MM.1S (cell line): Measurements from ENCODE around the gene BMPR2.

Source experiments
- DNase-seq: peaks from one replicate; pipeline ENCODE4 v3.0.0-alpha.2; 2015
- H2AFZ ChIP-seq: fragments of 300-600 bp; sonication (generic); 2 replicates; pipeline ENCODE4 v1.6.0; 2016; ENCODE audit warnings: antibody characterized with exemption, low read length
- H3F3A ChIP-seq: fragments of 300-600 bp; sonication (generic); 2 replicates; pipeline ENCODE4 v1.6.1; 2016; ENCODE audit warnings: mild to moderate bottlenecking, antibody characterized with exemption, low read length, moderate library complexity, mixed read lengths; ENCODE audit not compliant: insufficient read depth
- H3K27ac ChIP-seq: fragments of 300-600 bp; sonication (generic); 2 replicates; pipeline ENCODE4 v1.5.1; 2016; ENCODE audit warnings: mild to moderate bottlenecking, low read length
- H3K27me3 ChIP-seq: fragments of 300-600 bp; sonication (generic); replicated peaks from 2 replicates; pipeline ENCODE4 v1.6.0; 2016; ENCODE audit warnings: low read length; ENCODE audit not compliant: insufficient read depth
- H3K36me3 ChIP-seq: fragments of 300-600 bp; sonication (generic); replicated peaks from 2 replicates; pipeline ENCODE4 v1.6.1; 2016; ENCODE audit warnings: mild to moderate bottlenecking, low read length, mixed read lengths; ENCODE audit not compliant: insufficient read depth
- H3K4me1 ChIP-seq: fragments of 300-600 bp; sonication (generic); 2 replicates; pipeline ENCODE4 v1.6.1; 2016; ENCODE audit warnings: low read length, mixed read lengths
- H3K4me2 ChIP-seq: fragments of 300-600 bp; sonication (generic); 2 replicates; pipeline ENCODE4 v1.6.0; 2016; ENCODE audit warnings: low read depth, low read length
- H3K4me3 ChIP-seq: fragments of 300-600 bp; sonication (generic); 2 replicates; pipeline ENCODE4 v1.5.1; 2016; ENCODE audit warnings: low read length, mixed read lengths
- H3K79me2 ChIP-seq: fragments of 300-600 bp; sonication (generic); 2 replicates; pipeline ENCODE4 v1.6.1; 2016; ENCODE audit warnings: mixed run types, low read length, mixed read lengths
- H3K9ac ChIP-seq: fragments of 300-600 bp; sonication (generic); 2 replicates; pipeline ENCODE4 v1.6.1; 2016; ENCODE audit warnings: low read length, mixed read lengths
- H3K9me2 ChIP-seq: fragments of 300-600 bp; sonication (generic); replicated peaks from 2 replicates; pipeline ENCODE4 v1.6.1; 2016; ENCODE audit warnings: mild to moderate bottlenecking, low read length, mixed read lengths; ENCODE audit not compliant: insufficient read depth
- H3K9me3 ChIP-seq: fragments of 300-600 bp; sonication (generic); replicated peaks from 2 replicates; pipeline ENCODE4 v1.6.1; 2016; ENCODE audit warnings: mild to moderate bottlenecking, low read length, mixed read lengths; ENCODE audit not compliant: insufficient read depth
- H4K20me1 ChIP-seq: fragments of 300-600 bp; sonication (generic); 2 replicates; pipeline ENCODE4 v1.6.1; 2016; ENCODE audit warnings: mild to moderate bottlenecking, low read length, moderate library complexity, mixed read lengths; ENCODE audit not compliant: insufficient read depth
- EZH2 ChIP-seq: fragments of 300-600 bp; sonication (generic); optimal IDR thresholded peaks from 2 replicates; pipeline ENCODE3; 2017; ENCODE audit warnings: low read depth, mild to moderate bottlenecking, antibody characterized with exemption, low read length, mixed read lengths
- EZH2phosphoT487 ChIP-seq: fragments of 300-600 bp; sonication (generic); IDR thresholded peaks from 2 replicates; pipeline ENCODE4 v1.6.1; 2018; ENCODE audit warnings: antibody characterized with exemption, low read length
- TF ChIP-seq, protein P1 (sequence below): fragments of 300-600 bp; sonication (generic); IDR thresholded peaks from 2 replicates; pipeline ENCODE4 v1.5.1; 2016; ENCODE audit warnings: antibody characterized with exemption, low read length, mixed read lengths

Gene BMPR2

DNA sequence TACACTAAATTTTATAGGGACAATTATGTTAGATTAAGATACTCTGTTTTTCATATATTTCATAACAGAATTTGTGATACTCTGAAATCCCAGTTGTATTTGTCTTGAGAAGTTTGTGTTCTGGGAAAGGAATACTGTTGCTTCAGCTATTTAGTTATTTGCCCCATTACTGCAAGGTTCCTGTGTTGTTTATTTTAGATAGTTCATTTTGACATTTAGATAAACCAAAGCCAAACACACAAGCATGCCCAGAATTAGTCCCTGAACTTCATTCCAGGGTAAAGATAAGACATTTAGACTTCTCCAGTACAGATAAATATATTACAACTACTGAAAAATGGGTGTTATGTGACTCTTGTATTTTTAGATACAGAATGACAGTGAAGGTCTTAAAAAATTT is 74.7 kb downstream of the BMPR2 start:
- Histone ChIP-seq H3K27ac (no peak overlapping the region), H3K4me1 (no peaks in the 10 kb centered on the region), H3F3A (no peaks in the 10 kb centered on the region), H3K36me3 (no peaks in the 10 kb centered on the region), H4K20me1 (no peaks in the 10 kb centered on the region), H3K4me2 (no peak overlapping the region), H3K4me3 (no peak overlapping the region), H3K27me3 (no peaks in the 10 kb centered on the region), H2AFZ (no peak overlapping the region), H3K9me2 (no peaks in the 10 kb centered on the region), H3K79me2 (no peaks in the 10 kb centered on the region), H3K9ac (no peak overlapping the region), H3K9me3 (no peaks in the 10 kb centered on the region)
- DNase-seq = no peak
- TF ChIP-seq, protein P1, sequence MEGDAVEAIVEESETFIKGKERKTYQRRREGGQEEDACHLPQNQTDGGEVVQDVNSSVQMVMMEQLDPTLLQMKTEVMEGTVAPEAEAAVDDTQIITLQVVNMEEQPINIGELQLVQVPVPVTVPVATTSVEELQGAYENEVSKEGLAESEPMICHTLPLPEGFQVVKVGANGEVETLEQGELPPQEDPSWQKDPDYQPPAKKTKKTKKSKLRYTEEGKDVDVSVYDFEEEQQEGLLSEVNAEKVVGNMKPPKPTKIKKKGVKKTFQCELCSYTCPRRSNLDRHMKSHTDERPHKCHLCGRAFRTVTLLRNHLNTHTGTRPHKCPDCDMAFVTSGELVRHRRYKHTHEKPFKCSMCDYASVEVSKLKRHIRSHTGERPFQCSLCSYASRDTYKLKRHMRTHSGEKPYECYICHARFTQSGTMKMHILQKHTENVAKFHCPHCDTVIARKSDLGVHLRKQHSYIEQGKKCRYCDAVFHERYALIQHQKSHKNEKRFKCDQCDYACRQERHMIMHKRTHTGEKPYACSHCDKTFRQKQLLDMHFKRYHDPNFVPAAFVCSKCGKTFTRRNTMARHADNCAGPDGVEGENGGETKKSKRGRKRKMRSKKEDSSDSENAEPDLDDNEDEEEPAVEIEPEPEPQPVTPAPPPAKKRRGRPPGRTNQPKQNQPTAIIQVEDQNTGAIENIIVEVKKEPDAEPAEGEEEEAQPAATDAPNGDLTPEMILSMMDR = no peak
- TF ChIP-seq EZH2phosphoT487 = no peak
- TF ChIP-seq EZH2 = no peak

DNA sequence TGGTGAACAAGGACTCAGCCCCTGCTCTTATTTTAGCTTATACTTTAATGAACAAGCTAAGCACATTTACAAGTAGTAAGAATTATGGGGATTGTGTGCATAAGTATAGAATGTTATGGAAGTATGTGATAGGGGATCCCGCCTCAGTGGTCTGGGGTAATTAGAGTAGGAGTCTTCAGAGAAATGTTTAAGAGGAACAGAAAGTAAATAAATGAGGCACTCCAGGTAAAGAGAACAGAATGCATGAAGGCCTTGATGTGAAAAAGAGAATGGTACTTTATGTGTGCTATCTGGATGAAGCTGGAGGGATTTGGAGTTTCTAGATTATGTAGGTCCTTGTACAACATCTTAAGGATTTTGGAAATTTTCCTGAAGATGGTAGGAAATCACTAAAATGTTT is 76.6 kb downstream of the BMPR2 start:
- Histone ChIP-seq H3K4me2 (no peak overlapping the region), H3F3A (no peaks in the 10 kb centered on the region), H3K36me3 (no peaks in the 10 kb centered on the region), H3K4me1 (no peaks in the 10 kb centered on the region), H3K9me3 (no peaks in the 10 kb centered on the region), H3K4me3 (no peak overlapping the region), H4K20me1 (no peaks in the 10 kb centered on the region), H3K27ac (no peak overlapping the region), H3K79me2 (no peaks in the 10 kb centered on the region), H2AFZ (no peak overlapping the region), H3K9ac (no peak overlapping the region), H3K27me3 (no peaks in the 10 kb centered on the region), H3K9me2 (no peaks in the 10 kb centered on the region)
- no peak for TF ChIP-seq EZH2
- TF ChIP-seq, protein P1 = no peak
- DNase-seq = no peak

DNA sequence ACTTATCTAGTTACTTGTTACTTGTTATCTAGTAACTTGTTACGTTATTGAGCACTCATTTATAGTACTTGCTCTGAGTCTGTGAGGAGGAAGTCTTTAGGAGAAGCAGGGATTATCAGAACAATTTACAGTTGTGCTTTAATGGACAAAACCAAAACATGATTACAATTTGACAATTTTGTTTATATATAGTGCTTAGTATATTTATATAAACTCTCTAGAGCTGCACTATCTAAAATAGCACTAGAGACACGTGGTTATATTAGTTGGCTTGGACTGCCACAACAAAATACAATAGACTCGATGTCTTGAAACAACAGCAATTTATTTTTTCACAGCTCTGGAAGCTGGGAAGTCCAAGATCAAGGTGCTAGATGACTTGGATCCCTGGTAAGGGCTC is 78.4 kb downstream of the BMPR2 start:
- no peak overlapping the region for H3K27ac ChIP-seq
- no peaks in the 10 kb centered on the region for H3K79me2 ChIP-seq
- no peak for DNase-seq
- TF ChIP-seq EZH2phosphoT487 (no peak), EZH2 (no peak)
- TF ChIP-seq, protein P1 = no peak
- H3F3A ChIP-seq = no peaks in the 10 kb centered on the region
- H3K4me2 ChIP-seq = no peak overlapping the region
- no peaks in the 10 kb centered on the region for H3K27me3 ChIP-seq
- no peaks in the 10 kb centered on the region for H3K36me3 ChIP-seq
- H3K4me1 ChIP-seq = no peaks in the 10 kb centered on the region
- H2AFZ ChIP-seq = no peak overlapping the region
- H3K9me3 ChIP-seq = no peaks in the 10 kb centered on the region
- H4K20me1 ChIP-seq = no peaks in the 10 kb centered on the region
- no peak overlapping the region for H3K4me3 ChIP-seq
- H3K9ac ChIP-seq = no peak overlapping the region
- no peaks in the 10 kb centered on the region for H3K9me2 ChIP-seq
